Measurements from ENCODE around the gene OR5T1. TPM values are rescaled to one million over a fixed set of nuclear protein-coding genes. Genes with fewer than 3 reads are reported as not detected.

The OR5T1 gene
- total and polyA plus RNA-seq, 2 donors (not counting 1 experiment from before 2014, with no cell fraction given) = not detected

DNA sequence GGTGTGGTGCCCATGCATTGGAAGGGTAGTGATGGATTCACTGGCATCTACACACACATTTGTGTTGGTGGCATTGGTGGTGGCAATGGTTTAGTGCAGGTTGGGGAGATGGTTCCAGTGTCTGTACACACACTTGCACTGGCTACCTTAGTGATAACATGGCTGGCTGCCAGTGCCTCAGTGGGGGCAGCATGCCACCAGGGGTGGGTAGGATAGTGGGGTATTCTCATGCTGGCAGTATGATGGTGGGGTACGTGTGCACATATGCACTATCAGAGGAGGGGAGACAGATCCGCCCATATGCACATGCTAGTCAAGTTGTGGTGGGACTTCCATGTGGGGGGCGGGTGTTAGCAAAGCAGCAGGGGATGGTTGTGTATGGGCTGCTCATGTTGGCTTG is 33.9 kb downstream of the OR5T1 start:
- Histone ChIP-seq H2AFZ (ENCODE audit: low read length) (no peak overlapping the region), H3K9me3 (ENCODE audit: control insufficient read depth, insufficient read depth, low read depth, low read length) (no peaks in the 10 kb centered on the region), H4K20me1 (ENCODE audit: control insufficient read depth, extremely low read depth, insufficient read depth, low read length) (no peaks in the 10 kb centered on the region), H3K9ac (ENCODE audit: insufficient read depth, low read length) (no peak overlapping the region), H3K27me3 (ENCODE audit: control insufficient read depth, insufficient read depth, low read length) (no peaks in the 10 kb centered on the region), H3K4me3 (replicated peaks in 1 of 4; ENCODE audit: control extremely low read depth in 1 of 4, insufficient read depth in 1 of 4, low read depth in 3 of 4, low read length in 4 of 4) (no peak overlapping the region), H3K27ac (ENCODE audit: insufficient read depth, low read length) (no peak overlapping the region), H3K4me2 (ENCODE audit: extremely low read depth, insufficient read depth, low read length) (no peak overlapping the region), H3K36me3 (ENCODE audit: control insufficient read depth, insufficient read depth, low read length) (no peaks in the 10 kb centered on the region), H3K79me2 (ENCODE audit: control insufficient read depth, insufficient read depth, low read length) (no peaks in the 10 kb centered on the region), H3K4me1 (ENCODE audit: control insufficient read depth, extremely low read depth, insufficient read depth, low read length) (no peaks in the 10 kb centered on the region)
- TF ChIP-seq EZH2 (IDR thresholded peaks at IDR 0.05; ENCODE audit: low read length, missing control alignments) (no peak), CTCF (conservative IDR thresholded peaks at IDR 0.05 in 1 of 2, IDR thresholded peaks at IDR 0.05 in 1 of 2; ENCODE audit: low read depth in 1 of 2, low read length in 2 of 2) (no peak)
- DNase-seq (ENCODE audit: low read depth in 2 of 2) = no peak

DNA sequence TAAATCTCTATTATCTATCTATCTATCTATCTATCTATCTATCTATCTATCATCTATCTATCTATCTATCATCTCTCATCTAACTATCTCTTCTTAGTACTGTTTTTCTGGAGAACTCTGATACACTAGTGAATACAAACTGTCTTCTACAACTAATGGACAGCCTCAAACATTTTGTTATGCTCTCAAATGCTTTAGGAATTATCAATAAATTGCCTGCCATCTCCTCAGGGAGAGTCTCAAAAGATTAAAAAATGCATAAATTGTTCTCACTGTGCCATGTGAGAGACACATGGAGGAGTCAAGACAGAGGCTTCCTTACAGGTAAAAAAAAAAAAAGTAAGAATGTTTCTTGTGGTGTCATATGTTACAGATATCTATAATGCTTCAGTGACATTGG is 40.9 kb downstream of the OR5T1 start, which contains the start of gene OR8K3:
Gene OR8K3, plus strand, starts transcription at position 301 of the 400 bp plus-strand sequence. CDS start 3,163 bp downstream, outside the sequence.
- Histone ChIP-seq H3K27ac (ENCODE audit: insufficient read depth, low read length) (no peak within 1 kb of the TSS), H3K27me3 (ENCODE audit: control insufficient read depth, insufficient read depth, low read length) (no peaks in the 10 kb centered on the region), H3K9me3 (ENCODE audit: control insufficient read depth, insufficient read depth, low read depth, low read length) (no peaks in the 10 kb centered on the region), H3K4me1 (ENCODE audit: control insufficient read depth, extremely low read depth, insufficient read depth, low read length) (no peaks in the 10 kb centered on the region), H3K4me2 (ENCODE audit: extremely low read depth, insufficient read depth, low read length) (no peak within 1 kb of the TSS), H4K20me1 (ENCODE audit: control insufficient read depth, extremely low read depth, insufficient read depth, low read length) (no peaks in the 10 kb centered on the region), H3K4me3 (replicated peaks in 1 of 4; ENCODE audit: control extremely low read depth in 1 of 4, insufficient read depth in 1 of 4, low read depth in 3 of 4, low read length in 4 of 4) (no peak within 1 kb of the TSS), H3K9ac (ENCODE audit: insufficient read depth, low read length) (no peak within 1 kb of the TSS), H3K36me3 (ENCODE audit: control insufficient read depth, insufficient read depth, low read length) (no peaks in the 10 kb centered on the region), H2AFZ (ENCODE audit: low read length) (no peak within 1 kb of the TSS), H3K79me2 (ENCODE audit: control insufficient read depth, insufficient read depth, low read length) (no peaks in the 10 kb centered on the region)
- no peak for DNase-seq (ENCODE audit: low read depth in 2 of 2)
- TF ChIP-seq EZH2 (IDR thresholded peaks at IDR 0.05; ENCODE audit: low read length, missing control alignments) (no peak), CTCF (conservative IDR thresholded peaks at IDR 0.05 in 1 of 2, IDR thresholded peaks at IDR 0.05 in 1 of 2; ENCODE audit: low read depth in 1 of 2, low read length in 2 of 2) (no peak)

Other genes with a start within 250 kb of the OR5T1 start
- gene OR5AS1, start 246.5 kb upstream of the OR5T1 start, total RNA-seq = not detected in 2 replicates
- gene OR5AS1, start 246.5 kb upstream of the OR5T1 start, polyA plus RNA-seq = not detected in 2 replicates
- under 0.01 TPM in 1 of 2 replicates, not detected in the other for gene OR8I2, start 180.8 kb upstream of the OR5T1 start, total RNA-seq
- gene OR8I2, start 180.8 kb upstream of the OR5T1 start, polyA plus RNA-seq = not detected in 2 replicates
- not detected in 2 replicates for gene OR8H2, start 170.5 kb upstream of the OR5T1 start, total RNA-seq
- gene OR8H2, start 170.5 kb upstream of the OR5T1 start, polyA plus RNA-seq = not detected in 2 replicates
- gene OR8H3, start 151.8 kb upstream of the OR5T1 start, total RNA-seq = not detected in 2 replicates
- not detected in 2 replicates for gene OR8H3, start 151.8 kb upstream of the OR5T1 start, polyA plus RNA-seq
- gene OR8J3, start 134.0 kb upstream of the OR5T1 start, total RNA-seq = not detected in 2 replicates
- not detected in 2 replicates for gene OR8J3, start 134.0 kb upstream of the OR5T1 start, polyA plus RNA-seq
- gene OR8K5, start 113.8 kb upstream of the OR5T1 start, total RNA-seq = not detected in 2 replicates
- not detected in 2 replicates for gene OR8K5, start 113.8 kb upstream of the OR5T1 start, polyA plus RNA-seq
- not detected in 2 replicates for gene OR5J2, start 97.5 kb upstream of the OR5T1 start, total RNA-seq
- not detected in 2 replicates for gene OR5J2, start 97.5 kb upstream of the OR5T1 start, polyA plus RNA-seq
- not detected in 2 replicates for gene OR5T2, start 39.9 kb upstream of the OR5T1 start, total RNA-seq
- not detected in 2 replicates for gene OR5T2, start 39.9 kb upstream of the OR5T1 start, polyA plus RNA-seq
- not detected in 2 replicates for gene OR5T3, start 21.9 kb upstream of the OR5T1 start, total RNA-seq
- gene OR5T3, start 21.9 kb upstream of the OR5T1 start, polyA plus RNA-seq = not detected in 2 replicates
- not detected in 2 replicates for gene OR8H1, start 18.1 kb downstream of the OR5T1 start, total RNA-seq
- not detected in 2 replicates for gene OR8H1, start 18.1 kb downstream of the OR5T1 start, polyA plus RNA-seq
- gene OR8K3, start 41.0 kb downstream of the OR5T1 start, total RNA-seq = not detected in 2 replicates
- not detected in 2 replicates for gene OR8K3, start 41.0 kb downstream of the OR5T1 start, polyA plus RNA-seq
- not detected in 2 replicates for gene OR8K1, start 71.9 kb downstream of the OR5T1 start, total RNA-seq
- gene OR8K1, start 71.9 kb downstream of the OR5T1 start, polyA plus RNA-seq = not detected in 2 replicates
- gene OR8J1, start 80.1 kb downstream of the OR5T1 start, total RNA-seq = not detected in 2 replicates
- gene OR8J1, start 80.1 kb downstream of the OR5T1 start, polyA plus RNA-seq = not detected in 2 replicates
- not detected in 2 replicates for gene OR8U1, start 101.5 kb downstream of the OR5T1 start, total RNA-seq
- gene OR8U1, start 101.5 kb downstream of the OR5T1 start, polyA plus RNA-seq = not detected in 2 replicates
- not detected in 2 replicates for gene OR5AL1, start 138.5 kb downstream of the OR5T1 start, total RNA-seq
- not detected in 2 replicates for gene OR5AL1, start 138.5 kb downstream of the OR5T1 start, polyA plus RNA-seq
- gene OR5M3, start 199.2 kb downstream of the OR5T1 start, total RNA-seq = not detected in 2 replicates
- not detected in 2 replicates for gene OR5M3, start 199.2 kb downstream of the OR5T1 start, polyA plus RNA-seq
- gene OR5M8, start 217.2 kb downstream of the OR5T1 start, total RNA-seq = not detected in 2 replicates
- not detected in 2 replicates for gene OR5M8, start 217.2 kb downstream of the OR5T1 start, polyA plus RNA-seq

Measured in fibroblast of lung (primary cell).